NCI-H1105 treated with DMSO at 0.1 percent for 48 hours (cell line): ENCODE data around the gene ACTA2.

Source experiments
- DNase-seq: peaks from one replicate; lab custom pipeline; 2025; lab: John Stamatoyannopoulos, UW

ACTA2 gene

GRCh38 chr10:88890681-88891381, 61.7 kb downstream of the ACTA2 start:
- no peak for DNase-seq

GRCh38 chr10:88889559-88890337, 62.8 kb downstream of the ACTA2 start:
- no peak for DNase-seq

GRCh38 chr10:88888810-88889445, 63.6 kb downstream of the ACTA2 start:
- DNase-seq: no peak

GRCh38 chr10:88886557-88886956, 66.0 kb downstream of the ACTA2 start:
- DNase-seq: no peak
